Osteocyte (in vitro differentiated cells): ENCODE data around the gene COG7. TPM values are rescaled to one million over a fixed set of nuclear protein-coding genes. Genes with fewer than 3 reads are reported as not detected.

ENCODE experiments used
- DNase-seq: peaks from one replicate; pipeline ENCODE4 v3.0.0; 2021; ENCODE audit warnings: mixed read lengths; ENCODE audit not compliant: unreplicated experiment; ENCODE audit errors: extremely low spot score
- H3K27ac Mint-ChIP-seq: one replicate; pipeline ENCODE4 v1.8.0; 2021; ENCODE audit warnings: mild to moderate bottlenecking, mixed read lengths; ENCODE audit not compliant: unreplicated experiment
- H3K27me3 Mint-ChIP-seq: one replicate; pipeline ENCODE4 v1.8.0; 2021; ENCODE audit warnings: mixed read lengths; ENCODE audit not compliant: unreplicated experiment
- H3K36me3 Mint-ChIP-seq: one replicate; pipeline ENCODE4 v1.8.0; 2021; ENCODE audit warnings: mixed read lengths; ENCODE audit not compliant: unreplicated experiment
- H3K4me1 Mint-ChIP-seq: one replicate; pipeline ENCODE4 v1.8.0; 2021; ENCODE audit warnings: mixed read lengths; ENCODE audit not compliant: unreplicated experiment
- H3K4me3 Mint-ChIP-seq: one replicate; pipeline ENCODE4 v1.8.0; 2021; ENCODE audit warnings: mild to moderate bottlenecking, moderate library complexity, mixed read lengths; ENCODE audit not compliant: unreplicated experiment
- H3K9me3 Mint-ChIP-seq: one replicate; pipeline ENCODE4 v1.8.0; 2021; ENCODE audit warnings: mixed read lengths; ENCODE audit not compliant: unreplicated experiment
- CTCF ChIP-seq: fragments of 200-600 bp; sonication (generic); IDR thresholded peaks from 2 replicates; pipeline ENCODE4 v1.5.0; 2021; ENCODE audit warnings: antibody characterized with exemption, mild to moderate bottlenecking, moderate library complexity
- total RNA-seq: library from RNA; stranded (reverse); gene quantifications from 2 replicates; pipeline ENCODE4 v1.2.1, GENCODE V29; 2021

The COG7 gene
- total RNA-seq, 1 donor from 2014 or later = 25.4 TPM

GRCh38 chr16:23378256-23378655 is 74.7 kb downstream of the COG7 start:
- no peaks in the 10 kb centered on the region for H3K9me3 Mint-ChIP-seq
- no peaks in the 10 kb centered on the region for H3K4me1 Mint-ChIP-seq
- H3K27ac Mint-ChIP-seq = no peak overlapping the region
- DNase-seq = no peak
- TF ChIP-seq CTCF = no peak
- no peaks in the 10 kb centered on the region for H3K36me3 Mint-ChIP-seq
- H3K4me3 Mint-ChIP-seq = no peak overlapping the region
- peaks cover 4% of the 10 kb centered on the region for H3K27me3 Mint-ChIP-seq

- no peak overlapping the region for H3K27ac Mint-ChIP-seq
- TF ChIP-seq CTCF = no peak
- H3K4me1 Mint-ChIP-seq = no peaks in the 10 kb centered on the region
- H3K4me3 Mint-ChIP-seq = no peak overlapping the region
- H3K36me3 Mint-ChIP-seq = no peaks in the 10 kb centered on the region
- H3K27me3 Mint-ChIP-seq = peaks cover 4% of the 10 kb centered on the region
- no peak for DNase-seq
- no peaks in the 10 kb centered on the region for H3K9me3 Mint-ChIP-seq
Observed at GRCh38 chr16:23377071-23377931, 75.7 kb downstream of the COG7 start.

GRCh38 chr16:23375643-23376042 is 77.3 kb downstream of the COG7 start:
- no peak overlapping the region for H3K27ac Mint-ChIP-seq
- no peak overlapping the region for H3K4me3 Mint-ChIP-seq
- DNase-seq = no peak
- TF ChIP-seq CTCF = no peak
- H3K36me3 Mint-ChIP-seq = no peaks in the 10 kb centered on the region
- H3K9me3 Mint-ChIP-seq = no peaks in the 10 kb centered on the region
- H3K4me1 Mint-ChIP-seq = no peaks in the 10 kb centered on the region
- peaks cover 5% of the 10 kb centered on the region for H3K27me3 Mint-ChIP-seq

- Mint-ChIP-seq H3K4me3 (no peak overlapping the region), H3K4me1 (no peaks in the 10 kb centered on the region), H3K36me3 (no peaks in the 10 kb centered on the region), H3K27ac (no peak overlapping the region), H3K27me3 (peaks cover 10% of the 10 kb centered on the region), H3K9me3 (no peaks in the 10 kb centered on the region)
- no peak for TF ChIP-seq CTCF
- DNase-seq = no peak
Observed at GRCh38 chr16:23374721-23375510, 78.1 kb downstream of the COG7 start.
